ENCODE data around the gene NOX4.
"Not testable (repeated sequence)": the region's sequence is repeated elsewhere in the genome, so short reads cannot be mapped to it uniquely, and the experiment has no call there.

Gene NOX4

DNA sequence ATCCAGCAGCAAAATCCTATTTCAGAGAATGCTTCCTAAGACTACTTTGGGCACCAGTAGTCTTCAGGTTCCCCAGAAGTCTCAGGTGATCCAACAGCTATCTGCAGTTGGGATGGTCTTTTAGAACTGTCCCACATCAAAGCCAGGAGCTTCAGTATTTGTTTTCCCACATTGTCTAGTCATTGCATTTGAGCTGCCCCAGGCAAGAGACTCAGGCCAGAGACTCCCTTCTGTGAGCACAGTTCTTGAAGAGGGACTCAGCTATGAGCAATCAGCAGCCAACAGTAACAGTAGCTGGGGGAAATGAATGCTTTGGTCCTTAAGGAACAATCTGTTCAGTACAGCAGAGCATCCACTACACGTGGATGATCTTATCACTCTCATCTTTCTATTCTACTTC, 188.1 kb downstream of the NOX4 start:
- not testable (repeated sequence) for DNase-seq (ENCODE audit: low read depth)

DNA sequence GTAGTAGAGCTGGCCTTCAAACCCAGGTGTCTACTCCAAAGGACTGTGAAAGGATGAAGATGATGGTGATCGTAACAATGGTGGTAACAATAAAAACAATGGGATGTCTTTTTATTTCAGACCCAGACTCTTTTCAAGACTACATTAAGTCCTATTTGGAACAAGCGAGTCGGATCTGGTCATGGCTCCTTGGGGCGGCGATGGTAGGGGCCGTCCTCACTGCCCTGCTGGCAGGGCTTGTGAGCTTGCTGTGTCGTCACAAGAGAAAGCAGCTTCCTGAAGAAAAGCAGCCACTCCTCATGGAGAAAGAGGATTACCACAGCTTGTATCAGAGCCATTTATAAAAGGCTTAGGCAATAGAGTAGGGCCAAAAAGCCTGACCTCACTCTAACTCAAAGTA, 196.2 kb downstream of the NOX4 start:
- not testable (repeated sequence) for DNase-seq (ENCODE audit: low read depth)

DNA sequence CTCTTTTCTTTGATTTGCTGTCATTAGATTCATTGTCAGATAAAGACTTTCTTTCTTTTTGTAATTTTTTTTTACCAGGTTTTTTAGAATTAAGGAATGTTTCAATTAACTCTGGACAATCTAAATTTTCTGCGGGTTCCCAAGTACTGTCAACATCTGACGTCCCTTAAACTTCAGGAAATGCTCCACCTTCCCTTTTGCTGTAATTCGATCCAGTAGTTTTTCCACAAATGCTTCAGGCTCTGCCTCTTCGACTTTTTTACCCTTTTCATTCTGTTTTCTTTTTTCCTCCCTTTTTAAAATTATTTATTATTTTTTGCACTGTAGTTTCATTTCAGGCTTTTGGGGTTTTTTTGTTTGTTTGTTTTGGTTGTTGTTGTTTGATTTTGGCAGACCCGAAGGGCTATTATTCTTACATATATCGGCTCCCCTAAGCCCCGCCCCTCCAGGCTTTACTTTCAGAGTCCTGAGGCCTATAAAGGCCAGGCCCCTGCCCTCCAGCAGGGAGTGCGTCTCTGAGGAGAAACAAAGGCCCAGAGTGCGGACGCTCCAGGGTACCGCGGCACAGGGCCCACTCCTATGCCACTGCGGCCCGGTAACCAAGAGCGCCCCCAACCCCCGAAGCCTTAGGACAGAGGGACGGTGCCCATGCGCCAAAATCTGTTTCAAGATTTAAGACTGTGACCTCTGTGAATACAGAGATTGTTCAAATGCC, 197.1 kb downstream of the NOX4 start:
- DNase-seq (ENCODE audit: low read depth) = no peak

DNA sequence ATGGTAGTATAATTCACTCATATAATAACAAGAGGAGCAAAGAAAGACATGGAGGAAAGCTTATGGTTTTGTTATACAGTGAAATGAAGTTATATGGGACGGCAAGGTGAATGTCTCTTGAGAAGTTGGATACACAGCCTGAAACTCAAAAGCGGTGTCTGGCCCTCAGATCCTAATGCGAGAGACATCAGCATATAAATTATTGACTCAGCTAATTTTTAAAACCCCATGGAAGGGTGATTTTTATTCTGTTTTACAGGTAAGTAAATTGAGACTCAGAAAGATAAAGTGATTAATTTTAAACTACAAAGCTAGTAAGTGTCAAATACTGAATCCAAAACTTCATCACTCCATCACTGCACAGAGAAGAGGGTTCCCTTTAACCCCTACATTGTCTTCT, 203.2 kb downstream of the NOX4 start:
- DNase-seq (ENCODE audit: low read depth) = not testable (repeated sequence)

DNA sequence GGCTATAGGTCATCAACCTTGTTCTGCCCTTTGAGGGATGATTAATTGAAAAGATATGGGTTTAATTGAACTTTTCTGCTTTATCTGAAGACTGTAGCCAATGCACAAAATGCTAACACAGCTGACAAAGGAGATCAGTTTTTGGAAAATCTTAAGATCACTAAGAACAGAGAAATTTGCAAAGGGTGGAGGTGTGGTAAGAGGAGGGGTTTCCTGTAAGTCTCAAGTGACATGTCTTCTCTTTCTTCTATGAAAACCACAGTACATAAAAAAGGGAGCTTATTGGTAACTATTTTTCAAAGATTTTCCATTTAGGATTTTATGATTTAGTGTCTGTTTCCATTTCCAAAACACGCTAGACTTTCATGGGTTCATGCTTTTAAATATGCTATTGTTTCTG, 204.6 kb downstream of the NOX4 start:
- DNase-seq (ENCODE audit: low read depth) = not testable (repeated sequence)

DNA sequence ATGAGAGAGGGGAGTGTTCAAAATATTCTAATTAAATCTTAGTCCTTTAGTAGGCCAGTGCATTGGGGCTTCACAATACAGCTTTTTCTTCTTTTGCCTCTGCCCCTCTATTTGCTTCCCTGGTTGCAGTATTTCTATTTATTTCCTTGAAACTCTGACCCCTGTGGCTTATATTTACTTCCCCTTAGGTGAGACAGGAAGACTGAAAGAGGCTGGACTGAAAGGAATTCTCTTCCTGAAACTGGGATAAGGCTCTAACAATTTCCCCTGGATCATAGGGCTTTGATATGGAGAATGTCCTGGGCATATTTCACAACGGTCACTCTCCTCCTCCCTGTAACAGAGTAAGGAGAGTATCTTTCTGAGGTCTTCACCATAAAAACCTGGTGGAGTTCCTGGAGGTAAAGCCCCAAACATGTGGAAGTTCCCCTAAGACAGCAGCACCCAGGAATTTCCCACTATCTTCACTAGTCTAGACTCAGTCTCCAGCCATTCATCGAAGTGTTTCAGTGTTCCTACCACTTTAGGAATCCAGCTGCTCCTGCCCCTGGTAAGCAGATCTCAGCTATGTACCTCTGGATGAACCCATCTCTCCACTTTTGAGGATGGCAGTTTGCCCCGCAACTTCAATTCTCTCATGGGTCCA, 210.0 kb downstream of the NOX4 start:
- DNase-seq (ENCODE audit: low read depth) = not testable (repeated sequence)

DNA sequence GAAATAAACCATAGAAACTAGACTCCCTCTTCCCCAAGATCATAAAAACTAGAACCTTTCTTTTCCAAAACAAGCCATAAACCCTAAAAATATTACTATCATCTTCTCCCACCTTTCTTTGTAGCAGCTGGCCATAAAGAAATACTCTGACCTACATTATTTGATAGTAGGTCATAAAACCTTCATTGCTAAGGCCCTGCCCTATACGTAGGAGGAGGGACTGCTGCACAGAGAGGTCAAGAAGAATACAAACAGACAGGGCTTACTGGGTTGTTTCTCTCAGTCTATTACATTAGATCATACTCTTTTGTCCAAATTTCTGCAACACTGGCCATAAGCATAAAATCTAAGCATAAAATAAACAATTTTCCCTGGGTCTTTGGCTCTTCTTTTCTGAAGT, 212.0 kb downstream of the NOX4 start:
- no peak for DNase-seq (ENCODE audit: low read depth)

DNA sequence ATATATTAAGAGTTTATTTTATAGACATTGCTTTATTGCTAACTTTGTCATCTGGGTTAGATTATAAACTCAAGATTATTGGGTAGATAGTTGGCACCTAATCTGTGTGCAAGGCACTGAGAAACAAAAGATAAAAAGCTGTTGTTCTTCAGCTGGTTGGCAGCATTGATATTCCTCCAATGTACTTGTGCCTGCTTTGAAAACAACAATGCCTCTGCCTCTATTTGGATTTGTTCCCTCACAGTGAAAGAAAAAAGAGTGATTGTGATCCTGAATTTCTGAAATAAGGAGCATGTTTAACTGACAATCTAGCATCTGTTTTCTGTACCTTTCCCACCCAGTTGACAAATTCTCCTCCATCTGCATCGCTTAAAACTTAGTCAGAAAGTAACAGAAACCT, 215.2 kb downstream of the NOX4 start:
- no peak for DNase-seq (ENCODE audit: low read depth)
